SU-DHL-6 (cell line): Measurements from ENCODE around the gene KLF15.

Experiments
- CTCF ChIP-seq: fragments of 200-600 bp; sonication (generic); IDR thresholded peaks from one replicate; pipeline ENCODE4 v1.5.1; 2017; ENCODE audit warnings: antibody characterized with exemption, mild to moderate bottlenecking, low read length, moderate library complexity; ENCODE audit not compliant: insufficient read depth, poor library complexity, severe bottlenecking
- EZH2phosphoT487 ChIP-seq: fragments of 200-600 bp; sonication (generic), shearing (Covaris generic); conservative IDR thresholded peaks from 2 replicates; pipeline ENCODE4 v1.6.1; 2018; ENCODE audit warnings: mild to moderate bottlenecking, antibody characterized with exemption, low read length, moderate library complexity, mixed read lengths

GRCh38 chr3:126294211-126294808, 62.9 kb downstream of the KLF15 start:
- TF ChIP-seq CTCF (no peak), EZH2phosphoT487 (no peak)
